Epidermal melanocyte (primary cell): Measurements from ENCODE around the gene STXBP5L.
A peak's percentile ranks its signal among the peaks of the same experiment; 100 is the strongest.
"Not testable (repeated sequence)": the region's sequence is repeated elsewhere in the genome, so short reads cannot be mapped to it uniquely, and the experiment has no call there.

ENCODE experiments used
- DNase-seq: peaks from one replicate; pipeline ENCODE4 v3.0.0; 2011; ENCODE audit warnings: low spot score; ENCODE audit not compliant: insufficient read length

STXBP5L gene

GRCh38 chr3:120908030-120908794 is at the start of gene STXBP5L:
TSS of gene STXBP5L (plus strand) at chr3:120908205. CDS start at chr3:120909579, 1,374 bp downstream.
- DNase-seq = peak; percentile 17

- DNase-seq = no peak
Measured at GRCh38 chr3:120858521-120858920, 49.5 kb upstream of the STXBP5L start.

- DNase-seq = no peak
Measured at GRCh38 chr3:120864541-120864940, 43.5 kb upstream of the STXBP5L start.

GRCh38 chr3:120875507-120875906 is 32.5 kb upstream of the STXBP5L start:
- DNase-seq = no peak

- DNase-seq = no peak
Measured at GRCh38 chr3:120875989-120876388, 32.0 kb upstream of the STXBP5L start.

- DNase-seq = no peak
Measured at GRCh38 chr3:120879411-120879810, 28.6 kb upstream of the STXBP5L start.

- DNase-seq = no peak
Measured at GRCh38 chr3:120892921-120893320, 15.1 kb upstream of the STXBP5L start.

- no peak for DNase-seq
Measured at GRCh38 chr3:120894316-120895057, 13.5 kb upstream of the STXBP5L start.

- DNase-seq = not testable (repeated sequence)
Measured at GRCh38 chr3:120901716-120902115, 6.3 kb upstream of the STXBP5L start.

GRCh38 chr3:120903221-120903620 is 4.8 kb upstream of the STXBP5L start:
- no peak for DNase-seq

- no peak for DNase-seq
Measured at GRCh38 chr3:120907659-120908029, 361 bp upstream of the STXBP5L start.

- DNase-seq = no peak
Measured at GRCh38 chr3:120908795-120909601, 993 bp downstream of the STXBP5L start.

GRCh38 chr3:120909602-120909878 is 1.5 kb downstream of the STXBP5L start:
- no peak for DNase-seq

- no peak for DNase-seq
Measured at GRCh38 chr3:120926146-120926545, 18.1 kb downstream of the STXBP5L start.

- no peak for DNase-seq
Measured at GRCh38 chr3:120928991-120929390, 21.0 kb downstream of the STXBP5L start.

- no peak for DNase-seq
Measured at GRCh38 chr3:120931593-120931992, 23.6 kb downstream of the STXBP5L start.

- DNase-seq = no peak
Measured at GRCh38 chr3:120956143-120956542, 48.1 kb downstream of the STXBP5L start.

GRCh38 chr3:120982608-120983320 is 74.8 kb downstream of the STXBP5L start:
- no peak for DNase-seq

- no peak for DNase-seq
Measured at GRCh38 chr3:120983321-120983665, 75.3 kb downstream of the STXBP5L start.

GRCh38 chr3:120983841-120984240 is 75.8 kb downstream of the STXBP5L start:
- DNase-seq = no peak

- no peak for DNase-seq
Measured at GRCh38 chr3:120985242-120985641, 77.2 kb downstream of the STXBP5L start.

- no peak for DNase-seq
Measured at GRCh38 chr3:120988994-120989393, 81.0 kb downstream of the STXBP5L start.
